ENCODE data around the gene P2RY12. TPM values are rescaled to one million over a fixed set of nuclear protein-coding genes. Genes with fewer than 3 reads are reported as not detected.
"Not testable (repeated sequence)": the region's sequence is repeated elsewhere in the genome, so short reads cannot be mapped to it uniquely, and the experiment has no call there.

P2RY12 gene
- polyA plus RNA-seq, 3 donors: 0.56 to 1.1 (median 0.70) TPM

GRCh38 chr3:151395806-151396205 lies 11.3 kb upstream of the P2RY12 start:
- no peak for DNase-seq (ENCODE audit: extremely low read depth in 1 of 11, low read depth in 9 of 11, low spot score in 4 of 11)

- no peak for DNase-seq (ENCODE audit: extremely low read depth in 1 of 11, low read depth in 9 of 11, low spot score in 4 of 11)
These were observed 10.1 kb upstream of the P2RY12 start for GRCh38 chr3:151394611-151395010.

GRCh38 chr3:151393941-151394340 lies 9.4 kb upstream of the P2RY12 start:
- DNase-seq (ENCODE audit: extremely low read depth in 1 of 11, low read depth in 9 of 11, low spot score in 4 of 11): no peak

- no peak for DNase-seq (ENCODE audit: extremely low read depth in 1 of 11, low read depth in 9 of 11, low spot score in 4 of 11)
These were observed 8.7 kb upstream of the P2RY12 start for GRCh38 chr3:151393146-151393830.

- DNase-seq (ENCODE audit: extremely low read depth in 1 of 11, low read depth in 9 of 11, low spot score in 4 of 11): not testable (repeated sequence)
These were observed 7.6 kb upstream of the P2RY12 start for GRCh38 chr3:151392191-151392590.

- DNase-seq (ENCODE audit: extremely low read depth in 1 of 11, low read depth in 9 of 11, low spot score in 4 of 11): no peak
These were observed 7.2 kb upstream of the P2RY12 start for GRCh38 chr3:151391720-151392119.

- DNase-seq (ENCODE audit: extremely low read depth in 1 of 11, low read depth in 9 of 11, low spot score in 4 of 11): no peak
These were observed 3.3 kb upstream of the P2RY12 start for GRCh38 chr3:151387842-151388241.

- DNase-seq (ENCODE audit: extremely low read depth in 1 of 11, low read depth in 9 of 11, low spot score in 4 of 11): no peak
These were observed 2.9 kb upstream of the P2RY12 start for GRCh38 chr3:151387432-151387831.

GRCh38 chr3:151386056-151386455 lies 1.5 kb upstream of the P2RY12 start:
- DNase-seq (ENCODE audit: extremely low read depth in 1 of 11, low read depth in 9 of 11, low spot score in 4 of 11): no peak

GRCh38 chr3:151383956-151384355 lies 597 bp downstream of the P2RY12 start:
- no peak for DNase-seq (ENCODE audit: extremely low read depth in 1 of 11, low read depth in 9 of 11, low spot score in 4 of 11)

- DNase-seq (ENCODE audit: extremely low read depth in 1 of 11, low read depth in 9 of 11, low spot score in 4 of 11): no peak
These were observed 1.4 kb downstream of the P2RY12 start for GRCh38 chr3:151383111-151383510.

- DNase-seq (ENCODE audit: extremely low read depth in 1 of 11, low read depth in 9 of 11, low spot score in 4 of 11): no peak
These were observed 1.9 kb downstream of the P2RY12 start for GRCh38 chr3:151382671-151383070.

- DNase-seq (ENCODE audit: extremely low read depth in 1 of 11, low read depth in 9 of 11, low spot score in 4 of 11): peak in 1 of 11 donors; percentile 5
These were observed 5.3 kb downstream of the P2RY12 start for GRCh38 chr3:151379083-151379734.

- DNase-seq (ENCODE audit: extremely low read depth in 1 of 11, low read depth in 9 of 11, low spot score in 4 of 11): no peak
These were observed 6.7 kb downstream of the P2RY12 start for GRCh38 chr3:151377768-151378385.

GRCh38 chr3:151372063-151372820 lies 12.3 kb downstream of the P2RY12 start:
- DNase-seq (ENCODE audit: extremely low read depth in 1 of 11, low read depth in 9 of 11, low spot score in 4 of 11): no peak

GRCh38 chr3:151371526-151371925 lies 13.0 kb downstream of the P2RY12 start:
- no peak for DNase-seq (ENCODE audit: extremely low read depth in 1 of 11, low read depth in 9 of 11, low spot score in 4 of 11)

- DNase-seq (ENCODE audit: extremely low read depth in 1 of 11, low read depth in 9 of 11, low spot score in 4 of 11): no peak
These were observed 17.1 kb downstream of the P2RY12 start for GRCh38 chr3:151367448-151367847.

GRCh38 chr3:151366993-151367392 lies 17.6 kb downstream of the P2RY12 start:
- DNase-seq (ENCODE audit: extremely low read depth in 1 of 11, low read depth in 9 of 11, low spot score in 4 of 11): no peak

GRCh38 chr3:151362751-151363174 lies 21.8 kb downstream of the P2RY12 start:
- no peak for DNase-seq (ENCODE audit: extremely low read depth in 1 of 11, low read depth in 9 of 11, low spot score in 4 of 11)

- no peak for DNase-seq (ENCODE audit: extremely low read depth in 1 of 11, low read depth in 9 of 11, low spot score in 4 of 11)
These were observed 27.1 kb downstream of the P2RY12 start for GRCh38 chr3:151357463-151357850.

Measured in renal cortex interstitium (tissue), 11 donors.